ENCODE measurements around the gene CTNNBL1. TPM values are rescaled to one million over a fixed set of nuclear protein-coding genes. Genes with fewer than 3 reads are reported as not detected.

Gene CTNNBL1
- total and polyA plus RNA-seq, 2 experiments from 2014 or later, result 27.6 to 55.0 TPM

DNA sequence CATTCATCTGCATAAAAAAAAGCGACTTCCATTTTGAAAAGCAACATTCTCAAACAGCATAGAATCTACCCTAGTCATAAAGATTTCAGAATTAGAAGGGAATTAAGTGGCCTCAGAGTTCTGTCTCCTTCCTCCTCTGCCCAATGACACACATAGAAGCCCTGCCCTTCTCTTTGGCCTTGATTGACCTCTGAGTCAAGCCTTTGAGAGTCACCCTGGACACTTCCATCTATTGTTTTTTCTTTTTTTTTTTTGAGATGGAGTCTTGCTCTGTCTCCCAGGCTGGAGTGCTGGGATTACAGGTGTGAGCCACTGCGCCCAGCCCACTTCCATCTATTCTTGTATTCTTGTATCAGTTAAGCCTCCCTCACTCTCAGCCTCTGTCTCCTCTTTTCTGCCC lies 44.8 kb upstream of the CTNNBL1 start:
- H3K4me3 ChIP-seq, result no peak overlapping the region
- no peaks in the 10 kb centered on the region for H3K36me3 ChIP-seq (replicated peaks; ENCODE audit: insufficient read depth, low read depth)
- no peaks in the 10 kb centered on the region for H4K20me1 ChIP-seq (ENCODE audit: insufficient read depth, poor library complexity, severe bottlenecking)
- no peaks in the 10 kb centered on the region for H3K4me1 ChIP-seq (ENCODE audit: insufficient read depth)
- 92% methylated on average over 2 of the region's 2 CpGs for WGBS (ENCODE audit: low lambda C conversion rate, missing lambda C conversion rate)
- no peaks in the 10 kb centered on the region for H3K9me3 ChIP-seq (ENCODE audit: low read depth)
- no peaks in the 10 kb centered on the region for H3K9me2 ChIP-seq (replicated peaks; ENCODE audit: insufficient read depth)
- TF ChIP-seq, protein P1, sequence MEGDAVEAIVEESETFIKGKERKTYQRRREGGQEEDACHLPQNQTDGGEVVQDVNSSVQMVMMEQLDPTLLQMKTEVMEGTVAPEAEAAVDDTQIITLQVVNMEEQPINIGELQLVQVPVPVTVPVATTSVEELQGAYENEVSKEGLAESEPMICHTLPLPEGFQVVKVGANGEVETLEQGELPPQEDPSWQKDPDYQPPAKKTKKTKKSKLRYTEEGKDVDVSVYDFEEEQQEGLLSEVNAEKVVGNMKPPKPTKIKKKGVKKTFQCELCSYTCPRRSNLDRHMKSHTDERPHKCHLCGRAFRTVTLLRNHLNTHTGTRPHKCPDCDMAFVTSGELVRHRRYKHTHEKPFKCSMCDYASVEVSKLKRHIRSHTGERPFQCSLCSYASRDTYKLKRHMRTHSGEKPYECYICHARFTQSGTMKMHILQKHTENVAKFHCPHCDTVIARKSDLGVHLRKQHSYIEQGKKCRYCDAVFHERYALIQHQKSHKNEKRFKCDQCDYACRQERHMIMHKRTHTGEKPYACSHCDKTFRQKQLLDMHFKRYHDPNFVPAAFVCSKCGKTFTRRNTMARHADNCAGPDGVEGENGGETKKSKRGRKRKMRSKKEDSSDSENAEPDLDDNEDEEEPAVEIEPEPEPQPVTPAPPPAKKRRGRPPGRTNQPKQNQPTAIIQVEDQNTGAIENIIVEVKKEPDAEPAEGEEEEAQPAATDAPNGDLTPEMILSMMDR (IDR thresholded peaks at IDR 0.05; ENCODE audit: poor library complexity), result no peak
- TF ChIP-seq EZH2 (IDR thresholded peaks at IDR 0.05; ENCODE audit: borderline replicate concordance) (no peak), EZH2phosphoT487 (IDR thresholded peaks at IDR 0.05; ENCODE audit: low read depth, severe bottlenecking, unreplicated experiment) (no peak)
- H3K79me2 ChIP-seq, result no peaks in the 10 kb centered on the region
- H2AFZ ChIP-seq, result no peak overlapping the region
- H3K27ac ChIP-seq, result no peak overlapping the region
- H3K4me2 ChIP-seq, result no peak overlapping the region
- peaks cover 17% of the 10 kb centered on the region for H3K27me3 ChIP-seq
- DNase-seq (ENCODE audit: low spot score), result no peak

DNA sequence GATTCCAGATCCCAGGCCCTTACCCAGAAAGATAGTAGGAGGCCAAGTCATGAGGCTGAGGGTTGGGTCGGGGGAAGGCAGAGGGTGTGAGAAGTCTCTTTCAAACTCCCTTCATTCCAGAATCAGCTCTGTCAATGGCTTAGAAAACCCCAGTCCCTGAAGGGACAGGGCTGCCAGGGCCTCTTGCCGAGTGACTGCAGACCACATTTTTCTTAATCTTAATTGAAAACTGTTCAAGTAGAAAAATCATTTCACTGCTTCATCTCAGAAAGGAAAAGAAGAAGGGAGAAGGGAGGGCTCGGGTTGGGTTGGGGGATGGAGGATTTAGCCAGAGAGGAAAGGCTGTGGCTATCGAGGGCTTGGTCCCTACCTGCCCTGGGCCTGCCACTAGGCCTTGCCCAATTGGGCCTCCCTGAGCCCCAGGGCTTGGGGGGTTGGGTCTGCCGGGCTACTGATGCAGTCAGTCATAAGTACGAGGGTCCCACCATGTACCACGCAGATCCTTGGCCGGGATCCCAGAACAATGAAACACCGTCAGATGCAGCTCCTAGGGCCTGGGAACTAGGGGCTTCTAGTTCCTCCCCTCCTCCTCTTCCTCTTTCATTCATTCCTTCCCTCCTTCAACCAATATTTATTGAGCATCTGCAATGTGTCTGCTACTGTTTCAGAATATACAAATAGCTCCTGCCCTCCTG lies 44.0 kb upstream of the CTNNBL1 start:
- 70% methylated on average over 9 of the region's 9 CpGs for WGBS (ENCODE audit: low lambda C conversion rate, missing lambda C conversion rate)
- H3K4me1 ChIP-seq (ENCODE audit: insufficient read depth), result no peaks in the 10 kb centered on the region

DNA sequence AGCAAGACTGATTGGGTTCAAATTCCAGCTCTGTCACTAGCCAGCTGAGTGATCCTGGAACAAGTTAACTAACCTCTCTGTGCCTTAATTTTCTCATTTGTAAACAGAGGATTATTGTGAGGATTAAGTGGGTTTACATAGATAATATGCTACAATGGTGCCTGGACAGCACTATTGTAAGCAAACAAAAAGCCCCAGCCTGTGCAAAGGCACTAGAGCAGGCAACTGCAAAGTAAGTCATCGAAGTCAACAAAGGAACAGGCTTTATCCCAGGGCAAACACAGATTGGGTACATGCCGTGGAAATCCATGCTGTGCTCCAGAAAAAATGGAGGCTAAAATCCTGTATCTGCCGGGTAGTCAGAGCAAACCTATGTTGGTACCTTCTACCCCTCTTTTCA lies 43.2 kb upstream of the CTNNBL1 start:
- no peak for DNase-seq (ENCODE audit: low spot score)
- Histone ChIP-seq H3K36me3 (replicated peaks; ENCODE audit: insufficient read depth, low read depth) (no peaks in the 10 kb centered on the region), H3K27ac (no peak overlapping the region), H3K9me2 (replicated peaks; ENCODE audit: insufficient read depth) (no peaks in the 10 kb centered on the region), H3K4me2 (no peak overlapping the region), H3K27me3 (peaks cover 3% of the 10 kb centered on the region), H3K4me3 (no peak overlapping the region), H4K20me1 (ENCODE audit: insufficient read depth, poor library complexity, severe bottlenecking) (no peaks in the 10 kb centered on the region), H3K4me1 (ENCODE audit: insufficient read depth) (no peaks in the 10 kb centered on the region), H3K9me3 (ENCODE audit: low read depth) (no peaks in the 10 kb centered on the region), H3K79me2 (no peaks in the 10 kb centered on the region), H2AFZ (no peak overlapping the region)
- WGBS (ENCODE audit: low lambda C conversion rate, missing lambda C conversion rate), result 53% methylated on average over 3 of the region's 3 CpGs
- TF ChIP-seq EZH2 (IDR thresholded peaks at IDR 0.05; ENCODE audit: borderline replicate concordance) (no peak), EZH2phosphoT487 (IDR thresholded peaks at IDR 0.05; ENCODE audit: low read depth, severe bottlenecking, unreplicated experiment) (no peak)
- TF ChIP-seq, protein P1 (IDR thresholded peaks at IDR 0.05; ENCODE audit: poor library complexity), result no peak

More for the DNA sequence above, 44.0 kb upstream of the CTNNBL1 start:
- no peaks in the 10 kb centered on the region for H3K9me3 ChIP-seq (ENCODE audit: low read depth)
- no peak overlapping the region for H3K27ac ChIP-seq
- H3K27me3 ChIP-seq, result peaks cover 10% of the 10 kb centered on the region
- DNase-seq (ENCODE audit: low spot score), result no peak
- H3K36me3 ChIP-seq (replicated peaks; ENCODE audit: insufficient read depth, low read depth), result no peaks in the 10 kb centered on the region
- H3K4me2 ChIP-seq, result no peak overlapping the region
- no peak for TF ChIP-seq EZH2 (IDR thresholded peaks at IDR 0.05; ENCODE audit: borderline replicate concordance)
- TF ChIP-seq EZH2phosphoT487 (IDR thresholded peaks at IDR 0.05; ENCODE audit: low read depth, severe bottlenecking, unreplicated experiment), result no peak
- TF ChIP-seq, protein P1 (IDR thresholded peaks at IDR 0.05; ENCODE audit: poor library complexity), result no peak
- H2AFZ ChIP-seq, result no peak overlapping the region
- H3K9me2 ChIP-seq (replicated peaks; ENCODE audit: insufficient read depth), result no peaks in the 10 kb centered on the region
- H3K4me3 ChIP-seq, result no peak overlapping the region
- H4K20me1 ChIP-seq (ENCODE audit: insufficient read depth, poor library complexity, severe bottlenecking), result no peaks in the 10 kb centered on the region
- no peaks in the 10 kb centered on the region for H3K79me2 ChIP-seq

All from hepatocyte (in vitro differentiated cells).